IPS-18a (cell line): Measurements from ENCODE around the gene PYGM.

Experiments
- H3K27ac ChIP-seq: one replicate; pipeline ENCODE4 v1.5.1; 2013; ENCODE audit warnings: low read length
- H3K27me3 ChIP-seq: one replicate; pipeline ENCODE4 v1.6.1; 2013; ENCODE audit warnings: mild to moderate bottlenecking, low read length; ENCODE audit not compliant: control insufficient read depth, insufficient read depth
- H3K36me3 ChIP-seq: one replicate; pipeline ENCODE4 v1.6.1; 2013; ENCODE audit warnings: low read depth, low read length; ENCODE audit not compliant: control insufficient read depth
- H3K4me1 ChIP-seq: one replicate; pipeline ENCODE4 v1.6.1; 2013; ENCODE audit warnings: low read depth, low read length; ENCODE audit not compliant: control insufficient read depth
- H3K4me3 ChIP-seq: one replicate; pipeline ENCODE4 v1.5.1; 2013; ENCODE audit warnings: low read length
- H3K9ac ChIP-seq: one replicate; pipeline ENCODE4 v1.6.1; 2013; ENCODE audit warnings: mild to moderate bottlenecking, low read length, moderate library complexity
- H3K9me3 ChIP-seq: one replicate; pipeline ENCODE4 v1.6.1; 2013; ENCODE audit warnings: low read depth, low read length; ENCODE audit not compliant: control insufficient read depth

PYGM gene

DNA sequence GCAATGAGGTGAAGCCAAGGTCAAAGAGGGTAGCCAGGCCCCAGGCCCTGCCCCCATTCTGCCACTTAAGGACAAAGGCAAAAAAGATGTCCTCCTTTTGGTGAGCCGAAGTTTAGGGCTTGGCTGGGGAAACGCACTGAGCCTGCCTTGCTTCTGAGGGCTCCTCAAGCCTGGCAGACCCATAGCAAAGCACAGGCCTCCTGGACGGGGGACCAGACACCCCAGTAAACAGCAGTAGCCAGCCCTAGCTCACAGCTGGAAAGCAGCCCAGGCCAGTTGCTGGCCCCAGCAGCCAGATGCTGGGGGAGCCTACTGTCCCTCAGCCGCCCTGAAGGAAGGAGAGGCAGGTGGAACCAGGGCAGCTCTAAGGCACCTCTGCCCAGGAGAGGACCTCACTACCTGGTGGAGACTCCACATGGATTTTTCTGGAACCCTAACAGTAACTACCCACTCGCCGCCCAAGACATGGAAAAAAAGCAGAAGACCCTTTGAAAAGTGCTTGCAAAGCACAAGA is 3.8 kb upstream of the PYGM start:
- H3K9me3 ChIP-seq = no peaks in the 10 kb centered on the region
- H3K27ac ChIP-seq = peak overlapping the region; percentile 43
- peak overlapping the region; percentile 26 for H3K4me3 ChIP-seq
- peak overlapping the region; percentile 51 for H3K9ac ChIP-seq
- peaks cover 63% of the 10 kb centered on the region for H3K4me1 ChIP-seq
- H3K27me3 ChIP-seq = no peaks in the 10 kb centered on the region
- peaks cover 39% of the 10 kb centered on the region for H3K36me3 ChIP-seq

DNA sequence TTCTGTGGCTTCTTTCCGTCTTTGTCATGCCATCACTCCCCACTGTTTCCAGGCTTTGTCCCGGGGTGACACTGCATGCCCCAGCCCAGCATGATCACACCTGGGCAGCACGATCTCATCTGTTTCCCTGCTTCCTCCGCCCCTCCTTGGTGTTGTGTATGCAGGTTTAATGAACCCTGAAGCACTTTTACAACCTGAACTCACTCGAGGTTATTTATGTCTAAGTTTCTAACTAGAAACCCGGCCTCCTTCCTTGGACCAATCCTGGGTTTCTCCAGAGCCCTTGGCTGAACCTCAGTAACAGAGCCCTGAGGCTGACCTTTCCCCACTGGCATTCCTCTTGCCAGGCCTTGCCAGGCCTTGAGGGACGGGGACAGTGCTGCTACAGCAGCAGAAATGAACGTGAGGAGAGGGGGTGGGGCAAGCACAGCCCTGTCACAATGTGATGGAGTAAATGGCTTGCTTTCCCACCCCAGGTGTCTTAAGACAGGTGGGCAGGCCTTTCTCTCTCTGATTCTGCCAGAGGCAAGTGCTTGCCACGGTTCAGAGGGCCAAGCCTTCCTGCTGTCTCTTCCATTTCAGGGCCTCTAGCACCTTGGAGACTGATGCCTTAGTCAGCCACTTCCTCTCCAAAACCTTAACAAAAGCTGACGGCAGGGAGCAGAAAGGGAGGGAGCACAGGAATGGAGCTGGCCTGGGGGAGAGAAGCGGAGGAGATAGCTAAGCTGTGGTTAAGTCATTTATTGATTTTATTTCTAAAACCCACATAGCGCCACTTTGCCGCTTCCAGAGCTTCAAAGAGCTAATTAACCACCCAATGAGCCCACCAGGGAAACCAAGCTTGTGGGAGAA is 3.1 kb upstream of the PYGM start:
- peaks cover 32% of the 10 kb centered on the region for H3K36me3 ChIP-seq
- H3K4me3 ChIP-seq = peak overlapping the region; percentile 26
- no peaks in the 10 kb centered on the region for H3K9me3 ChIP-seq
- no peaks in the 10 kb centered on the region for H3K27me3 ChIP-seq
- H3K27ac ChIP-seq = peak overlapping the region; percentile 43
- peaks cover 63% of the 10 kb centered on the region for H3K4me1 ChIP-seq
- peak overlapping the region; percentile 51 for H3K9ac ChIP-seq

DNA sequence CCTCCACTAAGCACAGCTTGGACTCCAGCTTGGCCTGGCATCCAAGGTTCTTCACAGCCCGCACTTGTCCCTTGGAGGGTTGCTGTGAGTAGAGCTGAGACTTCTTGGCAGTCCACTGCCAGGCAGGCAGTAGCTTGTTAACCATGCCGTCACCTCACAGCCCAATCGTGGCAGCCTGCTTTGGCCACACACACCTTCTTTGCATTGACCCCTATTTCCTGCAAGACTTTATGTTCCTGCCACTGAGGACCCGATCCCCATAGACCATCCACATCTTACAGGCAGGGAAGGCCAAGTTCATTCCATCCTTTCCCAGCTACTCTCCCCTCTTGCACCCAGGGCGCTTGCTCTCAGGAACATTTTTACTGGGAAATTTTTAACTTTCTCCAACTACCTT is 2.5 kb upstream of the PYGM start:
- no peaks in the 10 kb centered on the region for H3K27me3 ChIP-seq
- peaks cover 27% of the 10 kb centered on the region for H3K36me3 ChIP-seq
- H3K27ac ChIP-seq = peak overlapping the region; percentile 43
- no peaks in the 10 kb centered on the region for H3K9me3 ChIP-seq
- peaks cover 61% of the 10 kb centered on the region for H3K4me1 ChIP-seq
- peak overlapping the region; percentile 26 for H3K4me3 ChIP-seq
- peak overlapping the region; percentile 51 for H3K9ac ChIP-seq

DNA sequence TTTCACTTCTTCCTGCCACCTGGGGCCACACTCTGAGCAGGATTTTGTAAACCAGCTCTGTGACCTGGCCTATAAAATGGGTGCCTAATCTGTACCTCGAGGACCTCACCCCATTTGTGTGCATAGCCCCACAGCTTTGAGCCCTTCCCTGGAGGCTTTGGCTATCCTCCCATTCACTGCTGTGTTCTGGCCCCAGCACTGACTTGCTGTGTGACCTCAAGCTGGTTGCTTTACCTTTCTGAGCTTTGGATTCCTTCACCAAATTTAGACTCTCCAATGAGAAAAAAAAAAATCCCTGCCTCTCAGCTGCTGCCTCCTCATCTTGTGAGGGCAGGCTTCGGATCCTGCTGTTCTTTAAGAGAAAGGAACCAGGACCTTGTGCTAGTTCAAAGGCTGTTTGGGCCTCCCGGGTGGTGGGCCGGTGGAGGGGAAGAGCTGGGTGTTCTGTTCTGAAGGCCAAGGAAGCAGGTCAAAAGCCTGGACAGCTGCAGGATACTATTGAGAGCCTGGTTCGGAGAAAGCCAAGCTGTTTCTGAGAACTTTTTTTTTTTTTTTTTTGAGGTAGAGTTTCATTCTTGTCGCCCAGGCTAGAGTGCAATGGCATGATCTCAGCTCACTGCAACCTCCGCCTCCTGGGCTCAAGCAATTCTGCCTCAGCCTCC is 1.1 kb upstream of the PYGM start:
- Histone ChIP-seq H3K9ac (no peak overlapping the region), H3K9me3 (no peaks in the 10 kb centered on the region), H3K27ac (peak overlapping the region; percentile 12), H3K27me3 (no peaks in the 10 kb centered on the region), H3K36me3 (peaks cover 19% of the 10 kb centered on the region), H3K4me1 (peaks cover 59% of the 10 kb centered on the region), H3K4me3 (no peak overlapping the region)

DNA sequence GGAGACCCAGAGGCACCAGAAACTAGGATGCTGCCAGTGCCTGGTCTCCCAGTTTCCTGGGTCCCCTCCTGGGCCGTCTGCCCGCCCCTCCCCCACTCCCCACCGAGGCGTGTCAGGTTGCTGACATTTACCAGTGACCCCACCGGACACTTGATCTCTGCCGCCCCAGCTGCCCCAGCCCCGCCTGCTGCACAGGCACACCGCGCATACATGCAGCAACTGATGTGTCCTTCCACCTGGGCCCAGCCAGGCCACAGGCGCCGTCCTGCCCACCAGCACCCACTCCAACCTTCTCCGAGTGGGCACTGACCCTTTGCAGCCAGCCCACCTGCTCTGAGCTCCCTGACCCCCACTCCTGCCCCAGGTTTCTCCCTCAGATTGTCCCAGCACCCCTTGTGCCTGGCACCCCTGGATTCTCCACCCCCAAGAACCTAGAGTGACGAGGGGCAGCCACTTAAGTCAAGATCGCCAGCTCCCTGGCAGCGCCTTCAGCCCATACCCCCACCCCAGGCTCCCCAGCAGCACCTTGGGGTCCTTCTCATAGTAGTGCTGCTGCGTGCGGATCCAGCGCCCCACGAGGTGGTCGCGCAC is 548 bp downstream of the PYGM start:
- Histone ChIP-seq H3K36me3 (peaks cover 5% of the 10 kb centered on the region), H3K4me3 (no peak overlapping the region), H3K4me1 (peaks cover 46% of the 10 kb centered on the region)

DNA sequence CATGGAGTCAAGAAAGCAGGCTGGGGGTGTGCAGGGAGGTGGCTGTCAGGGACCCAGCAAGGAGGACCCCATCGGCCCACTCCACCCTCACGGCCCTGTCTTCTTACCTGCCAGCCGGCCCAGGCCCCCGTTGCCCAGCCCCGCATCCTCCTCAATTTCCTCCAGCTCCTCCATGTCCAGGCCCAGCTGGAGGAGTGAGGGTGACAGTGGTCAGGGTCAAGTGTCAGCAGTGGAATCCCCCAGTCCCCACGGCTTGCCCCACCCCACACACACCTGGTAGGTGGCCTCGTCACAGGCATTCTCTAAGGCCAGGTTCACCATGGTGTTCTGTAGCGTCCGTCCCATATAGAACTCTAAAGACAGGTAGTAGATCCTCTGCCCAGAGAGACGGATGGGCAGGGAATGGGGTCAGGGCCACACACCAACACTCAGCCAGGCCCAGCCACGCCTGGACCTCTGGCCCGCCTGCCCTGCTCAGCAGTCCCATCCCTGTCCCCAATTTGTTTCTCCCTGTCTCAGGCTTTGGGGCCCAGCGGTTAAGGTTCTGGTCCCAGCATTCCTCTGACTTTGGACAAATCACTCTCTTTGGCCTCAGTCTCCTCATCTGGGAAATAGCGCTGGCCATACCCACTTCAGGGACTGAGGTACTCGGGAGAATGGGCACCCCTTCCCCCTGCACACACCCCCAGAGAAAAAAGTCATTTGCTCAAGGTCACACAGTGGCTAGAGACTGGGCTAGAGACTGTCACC is 1.3 kb downstream of the PYGM start:
- Histone ChIP-seq H3K9ac (no peak overlapping the region), H3K4me1 (peaks cover 39% of the 10 kb centered on the region), H3K9me3 (no peaks in the 10 kb centered on the region), H3K27me3 (no peaks in the 10 kb centered on the region), H3K4me3 (no peak overlapping the region), H3K27ac (no peak overlapping the region), H3K36me3 (no peaks in the 10 kb centered on the region)

More for the DNA sequence above, 548 bp downstream of the PYGM start:
- Histone ChIP-seq H3K9me3 (no peaks in the 10 kb centered on the region), H3K9ac (no peak overlapping the region), H3K27me3 (no peaks in the 10 kb centered on the region), H3K27ac (no peak overlapping the region)

DNA sequence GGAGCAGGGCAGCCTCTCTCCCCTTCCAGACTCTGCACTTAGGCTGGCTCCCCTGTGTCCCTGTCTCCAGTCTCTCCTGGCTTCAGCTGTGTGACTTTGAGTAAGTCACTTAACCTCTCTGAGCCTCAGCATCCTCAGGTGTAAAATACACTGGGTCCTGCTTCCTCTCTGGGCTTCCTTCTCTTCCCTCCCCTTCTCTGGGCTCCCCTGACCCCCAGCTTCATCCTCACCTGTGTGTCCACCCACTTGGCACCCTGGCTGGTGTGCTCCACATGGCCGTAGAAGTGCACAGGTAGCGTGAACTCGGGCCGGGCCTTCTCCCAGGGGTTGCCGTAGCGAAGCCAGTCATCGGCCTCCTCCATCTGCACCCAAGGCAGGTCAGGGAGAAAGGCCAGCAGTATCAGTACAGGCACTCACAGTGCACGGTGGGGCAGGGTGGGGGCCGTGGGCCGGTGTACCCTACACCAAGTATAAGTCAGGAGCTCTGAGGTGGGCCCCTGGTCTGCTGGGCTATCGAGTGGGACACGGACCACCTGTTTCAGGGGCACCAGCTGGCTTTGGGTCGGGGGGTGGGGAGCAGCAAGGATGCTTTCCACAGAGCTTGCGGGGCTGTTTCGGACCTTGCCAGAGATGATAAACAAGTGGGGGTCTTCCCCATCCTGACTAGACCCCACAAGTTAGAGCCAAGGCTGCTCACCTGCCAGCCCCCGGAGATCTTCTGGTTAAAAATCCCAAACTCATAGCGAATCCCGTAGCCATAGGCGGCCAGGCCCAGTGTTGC is 2.0 kb downstream of the PYGM start:
- H3K9me3 ChIP-seq = no peaks in the 10 kb centered on the region
- H3K27me3 ChIP-seq = no peaks in the 10 kb centered on the region
- no peak overlapping the region for H3K4me3 ChIP-seq
- H3K4me1 ChIP-seq = peaks cover 31% of the 10 kb centered on the region
- H3K36me3 ChIP-seq = no peaks in the 10 kb centered on the region
- H3K27ac ChIP-seq = no peak overlapping the region
- no peak overlapping the region for H3K9ac ChIP-seq

DNA sequence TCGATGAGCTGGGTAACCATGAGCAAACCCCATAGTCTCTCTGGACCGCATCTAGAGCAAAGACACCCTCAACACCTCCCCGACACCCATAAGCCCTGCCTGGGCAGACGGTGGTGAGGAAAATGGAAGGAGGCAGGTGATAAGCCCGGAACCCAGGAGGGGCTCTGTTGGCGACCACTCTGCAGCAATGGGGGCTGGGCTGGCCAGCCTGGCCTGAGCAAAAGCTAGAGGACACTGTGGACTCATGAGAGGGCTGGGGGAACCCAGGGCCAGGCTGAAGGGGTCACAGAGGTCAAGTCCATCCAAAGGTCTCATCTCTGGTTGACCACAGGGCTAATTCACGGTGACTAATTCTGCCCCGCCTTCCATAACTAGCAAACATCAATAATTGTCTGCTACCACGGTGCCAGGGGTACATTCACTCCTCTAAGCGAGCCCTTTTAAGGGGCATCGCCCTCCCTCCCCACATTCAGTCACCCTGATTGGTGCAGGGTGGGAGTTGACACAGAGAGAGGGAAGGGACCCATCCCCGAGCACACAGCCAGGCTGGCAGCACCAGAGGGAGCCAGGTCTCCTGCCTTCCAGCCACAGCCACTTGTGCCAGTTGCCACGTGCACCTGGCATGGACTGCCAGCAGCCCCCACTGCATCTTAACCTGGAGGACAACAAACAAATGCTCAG is 4.0 kb downstream of the PYGM start:
- no peaks in the 10 kb centered on the region for H3K9me3 ChIP-seq
- no peak overlapping the region for H3K4me3 ChIP-seq
- H3K36me3 ChIP-seq = no peaks in the 10 kb centered on the region
- H3K4me1 ChIP-seq = peaks cover 17% of the 10 kb centered on the region
- H3K27me3 ChIP-seq = no peaks in the 10 kb centered on the region
- no peak overlapping the region for H3K9ac ChIP-seq
- H3K27ac ChIP-seq = no peak overlapping the region

DNA sequence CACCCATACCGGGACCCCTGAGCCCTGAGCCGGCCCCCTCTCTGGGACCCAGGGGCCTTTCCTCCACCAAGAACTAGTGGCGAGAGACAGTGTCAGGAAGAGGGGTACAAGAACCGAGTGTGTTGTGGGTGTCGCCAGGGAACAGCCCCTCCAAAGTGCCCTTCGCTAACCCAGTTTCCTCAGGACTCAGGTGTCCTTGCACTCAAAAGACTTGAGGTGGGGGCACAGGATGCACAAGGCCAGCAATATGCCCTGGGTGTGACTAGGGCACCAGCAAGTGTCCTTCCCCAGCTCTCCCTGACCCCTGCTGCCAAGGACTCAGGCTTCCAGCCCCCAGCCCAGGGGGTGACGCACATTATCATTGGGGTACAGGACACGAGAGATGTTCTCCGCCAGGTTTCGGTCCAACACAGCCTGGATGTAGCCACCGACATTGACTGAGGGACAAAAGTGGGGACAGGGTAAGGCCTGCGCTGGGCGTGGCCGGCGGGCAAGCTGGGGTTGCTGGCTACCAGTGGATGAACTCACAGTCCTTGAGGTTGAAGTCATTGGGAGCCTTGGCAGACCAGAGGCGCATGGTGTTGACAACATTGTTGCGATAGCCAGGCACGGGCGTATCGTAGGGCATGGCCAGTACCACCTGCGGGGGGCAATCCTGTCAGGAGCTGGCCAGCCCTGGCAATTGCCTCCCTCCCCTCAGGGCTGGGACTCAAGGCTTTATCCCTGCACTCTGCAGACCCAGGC is 4.7 kb downstream of the PYGM start:
- Histone ChIP-seq H3K27ac (no peak overlapping the region), H3K27me3 (no peaks in the 10 kb centered on the region), H3K9me3 (no peaks in the 10 kb centered on the region), H3K4me3 (no peak overlapping the region), H3K4me1 (peaks cover 11% of the 10 kb centered on the region), H3K9ac (no peak overlapping the region), H3K36me3 (no peaks in the 10 kb centered on the region)
